AG04450 (cell line): Measurements from ENCODE around the gene PPP1R2. TPM values are rescaled to one million over a fixed set of nuclear protein-coding genes. Genes with fewer than 3 reads are reported as not detected.
"Not testable (repeated sequence)": the region's sequence is repeated elsewhere in the genome, so short reads cannot be mapped to it uniquely, and the experiment has no call there.

ENCODE experiments used
- CTCF ChIA-PET: fragments of 300-600, 350-600 bp; formaldehyde crosslinking; extraction: SDS; loops from one replicate; lab custom pipeline; 2022; ENCODE audit warnings: antibody characterized with exemption, inconsistent platforms; lab: Charles Lee
- POLR2A ChIA-PET: fragments of 350-600 bp; formaldehyde crosslinking; extraction: SDS; loops from one replicate; lab custom pipeline; 2021; ENCODE audit warnings: antibody characterized with exemption, inconsistent platforms; lab: Yijun Ruan, JAX
- DNase-seq: peaks from one replicate; pipeline ENCODE4 v3.0.0-alpha.2; 2011; ENCODE audit warnings: low read depth, low spot score
- H3K27ac ChIP-seq: one replicate; pipeline ENCODE4 v1.5.1; 2012; ENCODE audit warnings: low read depth, low read length, control low read depth
- H3K27me3 ChIP-seq: one replicate; pipeline ENCODE4 v1.6.0; 2012; ENCODE audit warnings: low read length; ENCODE audit not compliant: control insufficient read depth, insufficient read depth
- H3K4me3 ChIP-seq: 2 replicates; pipeline ENCODE4 v1.5.1; 2011; ENCODE audit warnings: mild to moderate bottlenecking, low read depth, low read length, control low read depth
- H3K9me3 ChIP-seq: 2 replicates; pipeline ENCODE4 v1.5.1; 2012; ENCODE audit warnings: low read length; ENCODE audit not compliant: control insufficient read depth, insufficient read depth
- polyA minus RNA-seq: library from RNA; depleted of rRNA, polyadenylated mRNA; stranded (reverse); fragments of >200 nt; gene quantifications from 2 replicates; pipeline ENCODE4 v1.2.3, GENCODE V29; 2011; rRNA and poly(A)+ RNA removed
- polyA plus RNA-seq: library from polyadenylated mRNA; depleted of rRNA; stranded (reverse); fragments of >200 nt; gene quantifications from 2 replicates; pipeline ENCODE4 v1.2.3, GENCODE V29; 2011; rRNA removed
- TF ChIP-seq, protein P1 (sequence below): IDR thresholded peaks from 2 replicates; pipeline ENCODE4 v1.5.1; 2011; ENCODE audit warnings: low read depth, low read length, control low read depth, inconsistent platforms

PPP1R2 gene
- polyA plus RNA-seq (84.3 and 92.0 TPM in 2 replicates), polyA minus RNA-seq (71.0 and 85.3 TPM in 2 replicates)

DNA sequence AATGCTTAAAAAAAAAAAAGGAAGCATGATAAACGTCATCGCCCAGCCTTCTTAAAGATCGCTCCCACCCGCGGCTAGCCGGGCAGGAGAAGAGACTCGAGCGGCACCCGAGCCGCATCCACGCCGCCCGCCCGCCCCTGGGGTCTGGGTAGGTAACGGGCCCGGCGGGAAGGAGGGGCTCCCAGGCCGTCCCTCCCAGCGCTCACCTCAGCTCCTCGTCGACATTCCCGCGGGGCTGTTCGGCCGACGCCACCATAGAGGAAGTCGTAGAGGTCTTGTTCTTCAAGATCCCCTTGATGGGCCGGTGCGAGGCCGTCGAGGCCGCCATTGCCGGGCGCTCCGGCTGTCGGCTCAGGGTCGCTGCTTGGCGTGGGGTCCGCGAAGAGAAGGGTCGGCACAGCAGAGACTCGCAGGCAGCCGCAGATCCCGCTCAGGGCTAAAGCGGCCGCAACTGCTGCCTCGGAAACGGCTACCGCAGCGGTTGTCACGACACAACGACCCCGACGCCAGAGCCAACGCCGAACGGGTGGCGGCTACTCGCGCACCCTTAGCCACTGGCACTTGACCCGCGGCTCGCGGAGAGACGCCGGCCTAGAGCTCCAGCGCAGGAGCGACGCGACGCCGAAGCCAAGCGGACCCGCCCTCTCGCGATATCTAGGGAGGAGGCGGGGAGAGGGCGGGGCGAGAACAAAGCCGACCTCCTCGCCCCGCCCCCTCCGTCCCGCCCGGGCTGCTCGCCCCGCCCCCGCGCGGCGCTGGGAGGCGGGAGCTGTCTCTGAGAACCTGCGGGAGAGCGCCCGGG lies at the start of gene PPP1R2:
PPP1R2 (minus strand) TSS at position 628 of the 802 bp plus-strand sequence; CDS start at position 328, 300 bp downstream.
- Histone ChIP-seq H3K27me3 (peaks cover 2% of the 10 kb centered on the region), H3K9me3 (no peaks in the 10 kb centered on the region; the same call in 1 of the 2 replicates), H3K4me3 (peak within 1 kb of the TSS; percentile 91), H3K27ac (peak within 1 kb of the TSS; percentile 65)
- CTCF ChIA-PET: interaction anchor here (0.7 to 2.6 kb wide), 9 partner anchors 21 to 860 kb away, joined by 3 to 16 read pairs (median 4); partner anchors contain the start of gene XXYLT1
- DNase-seq: peak; percentile 78
- TF ChIP-seq, protein P1, sequence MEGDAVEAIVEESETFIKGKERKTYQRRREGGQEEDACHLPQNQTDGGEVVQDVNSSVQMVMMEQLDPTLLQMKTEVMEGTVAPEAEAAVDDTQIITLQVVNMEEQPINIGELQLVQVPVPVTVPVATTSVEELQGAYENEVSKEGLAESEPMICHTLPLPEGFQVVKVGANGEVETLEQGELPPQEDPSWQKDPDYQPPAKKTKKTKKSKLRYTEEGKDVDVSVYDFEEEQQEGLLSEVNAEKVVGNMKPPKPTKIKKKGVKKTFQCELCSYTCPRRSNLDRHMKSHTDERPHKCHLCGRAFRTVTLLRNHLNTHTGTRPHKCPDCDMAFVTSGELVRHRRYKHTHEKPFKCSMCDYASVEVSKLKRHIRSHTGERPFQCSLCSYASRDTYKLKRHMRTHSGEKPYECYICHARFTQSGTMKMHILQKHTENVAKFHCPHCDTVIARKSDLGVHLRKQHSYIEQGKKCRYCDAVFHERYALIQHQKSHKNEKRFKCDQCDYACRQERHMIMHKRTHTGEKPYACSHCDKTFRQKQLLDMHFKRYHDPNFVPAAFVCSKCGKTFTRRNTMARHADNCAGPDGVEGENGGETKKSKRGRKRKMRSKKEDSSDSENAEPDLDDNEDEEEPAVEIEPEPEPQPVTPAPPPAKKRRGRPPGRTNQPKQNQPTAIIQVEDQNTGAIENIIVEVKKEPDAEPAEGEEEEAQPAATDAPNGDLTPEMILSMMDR: no peak
- POLR2A ChIA-PET: interaction anchor here (0.7 to 2.5 kb wide), 7 partner anchors 8 to 871 kb away, joined by 3 to 15 read pairs (median 3); partner anchors contain the start of genes ACAP2, FAM43A, LSG1 and XXYLT1

DNA sequence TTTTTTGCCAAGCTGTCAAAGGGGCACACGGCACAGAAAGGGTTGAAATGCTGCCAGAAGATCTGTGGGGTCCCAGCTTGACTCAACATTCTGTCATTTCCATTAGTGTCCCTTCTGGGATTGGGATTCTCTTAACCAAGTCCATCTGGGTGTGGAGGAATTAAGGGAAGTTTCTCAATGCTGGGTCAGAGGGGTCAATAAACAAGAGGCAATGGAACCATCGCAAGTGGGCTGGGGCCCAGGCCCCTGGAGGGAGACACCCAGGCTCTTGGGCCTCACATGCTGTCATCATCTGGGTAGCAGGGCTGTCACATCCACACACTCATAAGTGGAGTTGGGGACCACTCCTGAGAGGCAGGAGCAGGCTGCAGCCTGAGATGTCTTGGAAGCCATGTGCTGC lies 48.7 kb upstream of the PPP1R2 start:
- ChIA-PET CTCF (no interaction called here), POLR2A (no interaction called here)
- no peak for DNase-seq
- Histone ChIP-seq H3K4me3 (no peak overlapping the region), H3K9me3 (peaks cover 4% of the 10 kb centered on the region; the same call in 1 of the 2 replicates), H3K27ac (no peak overlapping the region), H3K27me3 (peaks cover 9% of the 10 kb centered on the region)
- TF ChIP-seq, protein P1: no peak

- no peak overlapping the region for H3K4me3 ChIP-seq
Measured at GRCh38 chr3:195591220-195591619, 48.1 kb upstream of the PPP1R2 start.

DNA sequence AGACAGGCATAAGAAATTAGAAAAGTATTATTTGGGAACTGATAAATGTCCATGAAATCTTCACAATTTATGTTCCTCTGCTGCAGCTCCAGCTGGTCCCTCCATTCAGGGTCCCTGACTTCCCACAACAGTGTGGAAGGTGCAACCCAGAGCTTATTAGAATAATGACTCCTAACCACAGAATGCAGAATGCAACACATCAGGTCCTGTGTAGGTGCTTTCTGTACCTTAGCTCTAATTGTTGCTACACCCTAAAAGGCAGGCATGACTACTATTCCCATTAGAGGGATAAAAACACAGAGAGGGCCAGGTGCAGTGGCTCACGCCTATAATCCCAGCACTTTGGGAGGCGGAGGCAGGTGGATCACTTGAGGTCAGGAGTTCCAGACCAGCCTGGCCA lies 47.3 kb upstream of the PPP1R2 start:
- CTCF ChIA-PET: not testable (repeated sequence)

More at GRCh38 chr3:195591220-195591619, 48.1 kb upstream of the PPP1R2 start:
- DNase-seq: no peak
- ChIA-PET CTCF (no interaction called here), POLR2A (no interaction called here)
- peaks cover 4% of the 10 kb centered on the region; the same call in 1 of the 2 replicates for H3K9me3 ChIP-seq
- H3K27ac ChIP-seq: no peak overlapping the region
- H3K27me3 ChIP-seq: peaks cover 9% of the 10 kb centered on the region
- TF ChIP-seq, protein P1: no peak

DNA sequence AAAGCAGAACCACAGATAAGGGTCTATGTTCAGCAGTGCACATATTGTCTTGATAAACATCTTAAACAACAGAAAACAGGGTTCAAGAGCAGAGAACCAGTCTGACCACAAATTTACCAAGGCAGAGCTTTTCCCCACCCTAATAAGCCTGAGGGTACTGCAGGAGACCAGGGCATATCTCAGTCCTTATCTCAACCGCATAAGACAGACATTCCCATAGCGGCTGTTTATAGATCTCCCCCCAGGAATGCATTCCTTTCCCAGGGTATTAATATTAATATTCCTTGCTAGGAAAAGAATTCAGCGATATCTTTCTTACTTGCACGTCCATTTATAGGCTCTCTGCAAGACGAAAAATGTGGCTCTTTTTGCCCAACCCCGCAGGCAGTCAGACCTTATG lies 46.7 kb upstream of the PPP1R2 start:
- H3K9me3 ChIP-seq, H3K4me3 ChIP-seq, H3K27ac ChIP-seq, H3K27me3 ChIP-seq, CTCF ChIA-PET, DNase-seq, POLR2A ChIA-PET: not testable (repeated sequence)

More for the DNA sequence above, 47.3 kb upstream of the PPP1R2 start:
- H3K27me3 ChIP-seq, H3K27ac ChIP-seq, POLR2A ChIA-PET, H3K4me3 ChIP-seq, H3K9me3 ChIP-seq, DNase-seq: not testable (repeated sequence)

GRCh38 chr3:195587824-195588223 lies 44.7 kb upstream of the PPP1R2 start:
- Histone ChIP-seq H3K27ac (no peak overlapping the region), H3K4me3 (no peak overlapping the region), H3K27me3 (peaks cover 9% of the 10 kb centered on the region), H3K9me3 (peaks cover 4% of the 10 kb centered on the region; the same call in 1 of the 2 replicates)
- ChIA-PET POLR2A (no interaction called here), CTCF (no interaction called here)
- TF ChIP-seq, protein P1: no peak
- no peak for DNase-seq
